Cardiac muscle cell (in vitro differentiated cells and primary cell): ENCODE data around the gene MCTP2. TPM values are rescaled to one million over a fixed set of nuclear protein-coding genes. Genes with fewer than 3 reads are reported as not detected.

Experiments used
- DNase-seq, 2 donors: peaks; one replicate each; pipeline versions ENCODE4 v3.0.0 to v3.0.0-alpha.2; 2010 to 2017; ENCODE audit warnings: low read depth in 1 of 2, low spot score in 1 of 2
- H3K27ac ChIP-seq: fragments of 200-600 bp; sonication (generic); 2 replicates; pipeline ENCODE4 v1.5.1; 2016
- H3K27me3 ChIP-seq: fragments of 200-600 bp; sonication (generic); 2 replicates; pipeline ENCODE4 v1.6.0; 2016; ENCODE audit warnings: control low read depth
- H3K36me3 ChIP-seq: fragments of 200-600 bp; sonication (generic); 2 replicates; pipeline ENCODE4 v1.5.1; 2016; ENCODE audit warnings: control low read depth
- H3K4me1 ChIP-seq: fragments of 200-600 bp; sonication (generic); 2 replicates; pipeline ENCODE4 v1.8.1; 2017; ENCODE audit warnings: low read depth, mild to moderate bottlenecking, mixed run types
- H3K4me3 ChIP-seq: fragments of 200-600 bp; sonication (generic); 2 replicates; pipeline ENCODE4 v1.5.1; 2016; ENCODE audit warnings: mild to moderate bottlenecking
- H3K9me3 ChIP-seq: fragments of 200-600 bp; sonication (generic); 2 replicates; pipeline ENCODE4 v1.5.1; 2017; ENCODE audit warnings: low read depth, mild to moderate bottlenecking, control low read depth
- polyA plus RNA-seq: library from polyadenylated mRNA; unstranded; fragments of >200 nt; fragmentation: Nextera tagmentation; extraction: Ambion mirVana; gene quantifications from 2 replicates; pipeline ENCODE4 v1.2.1, GENCODE V29; 2016
- total RNA-seq: library from RNA; depleted of rRNA; stranded (reverse); fragments of >200 nt; gene quantifications from 2 replicates; pipeline ENCODE4 v1.2.3, GENCODE V29; 2016
- TF ChIP-seq, protein P1 (sequence below): IDR thresholded peaks from 2 replicates; pipeline ENCODE4 v1.5.1; 2012; ENCODE audit warnings: low read depth, mild to moderate bottlenecking, low read length

MCTP2 gene
- total and polyA plus RNA-seq, 2 experiments from 2014 or later: 0.34 to 0.83 TPM

DNA sequence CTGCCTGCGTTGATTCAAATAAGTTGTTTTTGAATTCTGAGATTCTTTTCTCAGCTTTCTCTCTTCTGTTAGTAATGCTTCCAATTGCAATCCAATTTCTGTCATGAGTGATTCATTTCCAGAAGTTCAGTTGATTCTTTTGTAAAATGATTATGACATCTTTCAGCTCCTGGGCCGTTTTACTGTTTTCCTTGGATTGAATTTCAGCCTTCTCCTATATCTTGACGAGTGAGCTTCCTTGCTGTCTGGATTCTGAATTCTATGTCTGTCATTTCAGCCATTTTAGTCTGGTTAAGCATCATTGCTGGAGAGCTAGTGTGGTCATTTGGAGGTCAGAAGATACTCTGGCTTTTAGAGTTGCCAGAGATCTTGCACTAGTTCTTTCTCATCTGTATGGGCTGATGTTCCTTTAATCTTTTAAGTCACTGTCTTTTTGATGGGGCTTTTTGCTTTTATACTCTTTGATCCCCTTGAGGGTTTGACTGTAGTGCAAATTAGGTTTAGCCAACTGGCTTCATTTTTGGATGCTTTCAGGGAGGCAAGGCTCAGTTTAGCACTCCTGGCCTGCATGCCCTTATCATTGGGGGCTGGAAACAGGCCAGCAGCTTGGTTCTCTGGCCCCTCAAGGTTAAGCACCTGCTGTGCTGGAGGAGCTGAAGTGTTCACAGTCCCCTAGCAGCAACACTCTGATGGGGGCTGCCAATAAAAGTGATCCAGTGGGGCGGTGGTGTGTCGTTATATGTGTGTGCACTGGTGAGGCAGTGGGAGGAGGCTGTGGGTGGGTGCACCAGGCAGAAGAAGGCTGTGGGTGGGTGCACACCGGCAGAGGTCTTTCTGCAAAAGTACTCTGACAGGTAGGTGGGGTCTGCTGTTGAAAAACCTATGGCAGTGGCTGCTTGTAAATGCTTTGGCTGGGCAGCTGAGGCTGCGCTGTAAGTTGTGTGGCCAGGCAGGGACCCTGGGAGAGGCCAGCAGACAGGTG is 51.2 kb downstream of the MCTP2 start:
- Histone ChIP-seq H3K36me3 (no peaks in the 10 kb centered on the region), H3K4me3 (no peak overlapping the region), H3K4me1 (no peaks in the 10 kb centered on the region), H3K27me3 (no peaks in the 10 kb centered on the region), H3K27ac (no peak overlapping the region), H3K9me3 (no peaks in the 10 kb centered on the region)
- DNase-seq: peak in 1 of 2 donors; percentile 30
- TF ChIP-seq, protein P1, sequence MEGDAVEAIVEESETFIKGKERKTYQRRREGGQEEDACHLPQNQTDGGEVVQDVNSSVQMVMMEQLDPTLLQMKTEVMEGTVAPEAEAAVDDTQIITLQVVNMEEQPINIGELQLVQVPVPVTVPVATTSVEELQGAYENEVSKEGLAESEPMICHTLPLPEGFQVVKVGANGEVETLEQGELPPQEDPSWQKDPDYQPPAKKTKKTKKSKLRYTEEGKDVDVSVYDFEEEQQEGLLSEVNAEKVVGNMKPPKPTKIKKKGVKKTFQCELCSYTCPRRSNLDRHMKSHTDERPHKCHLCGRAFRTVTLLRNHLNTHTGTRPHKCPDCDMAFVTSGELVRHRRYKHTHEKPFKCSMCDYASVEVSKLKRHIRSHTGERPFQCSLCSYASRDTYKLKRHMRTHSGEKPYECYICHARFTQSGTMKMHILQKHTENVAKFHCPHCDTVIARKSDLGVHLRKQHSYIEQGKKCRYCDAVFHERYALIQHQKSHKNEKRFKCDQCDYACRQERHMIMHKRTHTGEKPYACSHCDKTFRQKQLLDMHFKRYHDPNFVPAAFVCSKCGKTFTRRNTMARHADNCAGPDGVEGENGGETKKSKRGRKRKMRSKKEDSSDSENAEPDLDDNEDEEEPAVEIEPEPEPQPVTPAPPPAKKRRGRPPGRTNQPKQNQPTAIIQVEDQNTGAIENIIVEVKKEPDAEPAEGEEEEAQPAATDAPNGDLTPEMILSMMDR: no peak

DNA sequence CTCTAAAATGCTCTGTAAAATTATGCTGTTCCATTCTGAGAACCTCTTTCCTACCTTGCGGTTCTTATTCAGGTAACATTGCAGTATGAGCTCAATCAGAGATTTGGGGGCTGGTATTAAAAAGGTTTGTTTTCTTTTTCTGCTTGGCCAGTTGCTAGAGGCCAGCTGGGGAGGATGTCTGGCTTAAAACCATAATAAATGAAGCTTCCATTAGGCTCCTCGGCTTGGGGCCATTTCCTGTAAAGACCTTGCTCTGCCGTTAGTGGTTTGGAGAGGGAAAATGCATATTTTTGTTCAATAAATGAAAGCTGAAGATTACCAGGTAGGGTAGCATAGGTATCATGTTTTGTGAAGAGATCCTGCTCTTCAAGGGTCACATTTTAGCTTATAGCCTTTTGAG is 55.2 kb downstream of the MCTP2 start:
- TF ChIP-seq, protein P1: no peak
- Histone ChIP-seq H3K9me3 (no peaks in the 10 kb centered on the region), H3K27me3 (no peaks in the 10 kb centered on the region), H3K4me3 (no peak overlapping the region), H3K4me1 (no peaks in the 10 kb centered on the region), H3K27ac (no peak overlapping the region), H3K36me3 (no peaks in the 10 kb centered on the region)
- DNase-seq: no peak

GRCh38 chr15:94287794-94288246 is 56.5 kb downstream of the MCTP2 start:
- H3K27me3 ChIP-seq: no peaks in the 10 kb centered on the region
- no peak overlapping the region for H3K4me3 ChIP-seq
- H3K27ac ChIP-seq: no peak overlapping the region
- H3K4me1 ChIP-seq: no peaks in the 10 kb centered on the region
- TF ChIP-seq, protein P1: no peak
- H3K36me3 ChIP-seq: no peaks in the 10 kb centered on the region
- H3K9me3 ChIP-seq: no peaks in the 10 kb centered on the region
- DNase-seq: no peak

DNA sequence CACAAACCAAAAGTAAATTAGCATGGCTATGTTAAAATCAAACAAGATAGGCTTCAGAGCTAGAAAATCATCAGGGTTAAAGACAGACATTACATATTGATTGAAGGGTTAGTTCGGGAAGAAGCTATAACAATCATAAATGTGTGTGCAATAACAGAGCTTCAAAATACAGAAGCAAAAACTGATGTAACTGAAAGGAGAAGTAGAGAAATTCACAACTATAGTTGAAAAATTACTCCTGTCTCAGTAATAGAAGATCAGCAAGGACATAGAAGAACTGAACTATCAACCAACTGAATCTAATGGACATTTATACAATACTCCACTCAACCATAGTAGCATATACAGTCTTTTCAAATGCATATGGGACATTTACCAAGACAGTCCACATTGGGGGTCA is 59.4 kb downstream of the MCTP2 start:
- Histone ChIP-seq H3K27me3 (no peaks in the 10 kb centered on the region), H3K9me3 (no peaks in the 10 kb centered on the region), H3K4me3 (no peak overlapping the region), H3K27ac (no peak overlapping the region), H3K36me3 (no peaks in the 10 kb centered on the region), H3K4me1 (no peaks in the 10 kb centered on the region)
- DNase-seq: no peak
- TF ChIP-seq, protein P1: no peak

DNA sequence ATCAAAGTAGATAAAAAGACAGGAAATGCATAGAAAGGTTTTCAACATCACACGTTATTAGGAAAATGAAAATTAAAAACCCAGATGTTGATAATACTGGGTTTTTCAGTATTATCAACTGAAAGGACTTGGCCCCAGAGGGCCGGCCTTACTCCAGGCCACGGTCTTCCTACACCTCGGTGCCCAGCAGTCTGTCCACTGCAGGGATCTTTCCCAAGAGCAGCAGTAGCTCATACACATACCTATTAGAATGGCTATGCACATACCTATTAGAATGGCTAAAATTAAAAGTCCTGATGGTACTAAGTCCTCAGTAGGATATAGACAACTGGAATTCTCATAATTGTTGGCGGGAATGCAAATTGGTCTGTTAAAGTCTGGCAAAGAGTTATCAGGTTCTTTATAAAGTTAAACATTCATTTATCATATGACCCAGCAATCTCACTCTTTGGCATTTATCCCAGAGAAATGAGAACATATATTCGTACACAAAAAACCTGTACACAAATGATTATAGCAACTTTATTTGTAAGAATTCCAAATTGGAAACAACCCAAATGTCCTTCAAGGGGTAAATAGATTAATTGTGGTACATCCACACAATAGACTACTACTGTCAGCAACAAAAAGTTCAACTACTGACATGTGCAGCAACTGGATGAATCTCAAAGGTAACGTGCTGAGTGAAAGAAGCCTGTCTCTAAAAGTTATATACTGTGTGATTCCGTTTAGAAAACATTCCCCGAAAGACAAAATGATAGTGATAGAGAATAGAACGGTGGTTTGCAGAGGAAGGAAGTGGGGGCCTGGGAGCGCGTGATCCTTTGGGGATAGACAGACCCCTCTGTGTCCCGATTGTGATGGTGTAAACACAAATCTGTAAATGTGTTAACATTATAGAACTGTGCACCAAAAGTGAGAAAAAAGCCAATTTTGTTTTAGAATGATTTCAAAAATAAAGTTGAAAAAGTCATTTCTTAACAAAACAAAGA is 62.3 kb downstream of the MCTP2 start:
- no peaks in the 10 kb centered on the region for H3K9me3 ChIP-seq
- no peaks in the 10 kb centered on the region for H3K4me1 ChIP-seq
- no peak overlapping the region for H3K4me3 ChIP-seq
- no peaks in the 10 kb centered on the region for H3K36me3 ChIP-seq
- no peak overlapping the region for H3K27ac ChIP-seq
- TF ChIP-seq, protein P1: no peak
- no peaks in the 10 kb centered on the region for H3K27me3 ChIP-seq
- no peak for DNase-seq
